PC-3 (cell line): ENCODE measurements around the gene HIPK3. TPM values are rescaled to one million over a fixed set of nuclear protein-coding genes. Genes with fewer than 3 reads are reported as not detected.

Source experiments
- ATAC-seq: fragments of 200-7000 bp; cut with Tn5 transposase; 2 replicates; pipeline ENCODE4 v1.9.1; 2020; ENCODE audit warnings: mild to moderate bottlenecking, moderate library complexity
- BruUV-seq: library from RNA; stranded (reverse); fragments of 400-500 nt; replicated peaks from 2 replicates; lab custom pipeline; 2021; lab: Mats Ljungman, UMichigan
- CTCF ChIA-PET: fragments of 300-600 bp; sonication (Branson Sonifier 250); formaldehyde crosslinking; loops from one replicate; lab custom pipeline; 2022; ENCODE audit warnings: antibody characterized with exemption; lab: Charles Lee
- POLR2A ChIA-PET: fragments of 300-600 bp; sonication (Branson Sonifier 250); formaldehyde crosslinking; loops from one replicate; lab custom pipeline; 2022; ENCODE audit warnings: antibody characterized with exemption; ENCODE audit not compliant: unreplicated experiment; lab: Charles Lee
- DNase-seq: peaks from one replicate; pipeline ENCODE4 v3.0.0-alpha.2; 2015
- H2AFZ ChIP-seq: fragments of 300-600 bp; sonication (generic); 2 replicates; pipeline ENCODE4 v1.6.0; 2016; ENCODE audit warnings: antibody characterized with exemption, low read length
- H3F3A ChIP-seq: fragments of 300-600 bp; sonication (generic); one replicate; pipeline ENCODE4 v1.6.0; 2017; ENCODE audit warnings: antibody characterized with exemption, low read length, control low read depth, mild to moderate bottlenecking; ENCODE audit not compliant: unreplicated experiment
- H3K27ac ChIP-seq: fragments of 300-600 bp; sonication (generic); 2 replicates; pipeline ENCODE4 v1.5.1; 2016; ENCODE audit warnings: mild to moderate bottlenecking, low read length
- H3K27me3 ChIP-seq: fragments of 300-600 bp; sonication (generic); 2 replicates; pipeline ENCODE4 v1.6.1; 2016; ENCODE audit warnings: low read length, mixed read lengths
- H3K36me3 ChIP-seq: fragments of 300-600 bp; sonication (generic); 2 replicates; pipeline ENCODE4 v1.6.1; 2016; ENCODE audit warnings: low read depth, mixed run types, low read length, mixed read lengths
- H3K4me1 ChIP-seq: fragments of 300-600 bp; sonication (generic); 2 replicates; pipeline ENCODE4 v1.5.1; 2016; ENCODE audit warnings: low read length; ENCODE audit not compliant: insufficient read depth
- H3K4me2 ChIP-seq: fragments of 300-600 bp; sonication (generic); 2 replicates; pipeline ENCODE4 v1.6.0; 2016; ENCODE audit warnings: low read length
- H3K4me3 ChIP-seq: fragments of 300-600 bp; sonication (generic); 2 replicates; pipeline ENCODE4 v1.5.1; 2016; ENCODE audit warnings: mild to moderate bottlenecking, low read length, mixed read lengths
- H3K79me2 ChIP-seq: fragments of 300-600 bp; sonication (generic); 2 replicates; pipeline ENCODE4 v1.6.1; 2017; ENCODE audit warnings: low read length, mixed read lengths
- H3K9ac ChIP-seq: fragments of 300-600 bp; sonication (generic); 2 replicates; pipeline ENCODE4 v1.6.0; 2016; ENCODE audit warnings: mild to moderate bottlenecking, low read length
- H3K9me2 ChIP-seq: fragments of 300-600 bp; sonication (generic); replicated peaks from 2 replicates; pipeline ENCODE4 v1.6.1; 2016; ENCODE audit warnings: mixed run types, low read length, mixed read lengths
- H3K9me3 ChIP-seq: fragments of 300-600 bp; sonication (generic); 2 replicates; pipeline ENCODE4 v1.6.1; 2016; ENCODE audit warnings: low read length, mixed read lengths
- H4K20me1 ChIP-seq: fragments of 300-600 bp; sonication (generic); 2 replicates; pipeline ENCODE4 v1.6.1; 2016; ENCODE audit warnings: low read length, mixed read lengths
- EZH2 ChIP-seq: fragments of 300-600 bp; sonication (generic); IDR thresholded peaks from one replicate; pipeline ENCODE4 v1.6.1; 2017; ENCODE audit warnings: antibody characterized with exemption, mild to moderate bottlenecking, low read length; ENCODE audit not compliant: unreplicated experiment
- EZH2phosphoT487 ChIP-seq: fragments of 300-600 bp; sonication (generic); IDR thresholded peaks from 2 replicates; pipeline ENCODE4 v1.6.1; 2018; ENCODE audit warnings: mild to moderate bottlenecking, antibody characterized with exemption, low read length, borderline replicate concordance
- intact Hi-C: fragments of 100-400 bp; cut with micrococcal nuclease; formaldehyde crosslinking; loops from 2 replicates; pipeline ENCODE4 v1.9.0; 2023
- total RNA-seq: library from RNA; depleted of rRNA; stranded (reverse); fragments of >200 nt; gene quantifications from 2 replicates; pipeline ENCODE4 v1.2.3, GENCODE V29; 2014
- TF ChIP-seq, protein P1 (sequence below): fragments of 300-600 bp; sonication (generic); conservative IDR thresholded peaks from 2 replicates; pipeline ENCODE4 v1.5.1; 2017; ENCODE audit warnings: antibody characterized with exemption, low read depth, mild to moderate bottlenecking, low read length

Gene HIPK3
- total RNA-seq, 1 experiment from 2014 or later, result 19.4 TPM

DNA sequence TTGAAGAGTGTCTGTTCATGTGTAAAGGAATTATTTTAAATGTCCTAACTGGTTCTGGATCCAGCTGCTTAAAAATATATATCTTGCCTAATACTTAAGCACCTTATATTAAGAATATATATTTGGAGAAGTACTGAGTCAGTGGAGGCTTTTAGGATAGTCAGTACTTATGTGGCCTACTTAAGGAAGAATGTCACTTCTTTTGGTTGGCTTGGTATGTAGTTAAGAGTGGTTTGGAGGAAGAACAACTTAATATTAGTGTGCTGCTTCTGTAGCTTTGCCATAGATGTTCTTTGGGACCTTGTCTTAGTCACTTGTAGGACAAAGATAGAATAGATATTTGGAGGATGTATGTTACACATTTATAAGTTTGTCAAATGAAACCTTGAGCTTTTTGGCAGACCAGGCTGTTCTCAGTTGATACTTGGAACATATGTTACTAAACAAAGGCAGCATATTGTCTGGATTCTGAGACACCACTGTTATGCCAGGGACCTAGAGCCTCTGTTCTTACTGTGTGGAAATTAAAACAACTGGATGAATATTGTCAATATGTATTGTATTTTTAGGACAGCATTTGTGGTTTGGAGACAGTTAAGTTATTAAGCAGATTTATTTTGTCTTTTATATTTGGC, 4.9 kb downstream of the HIPK3 start:
- ATAC-seq (no peak), DNase-seq (peak; percentile 6)
- CTCF ChIA-PET, result no interaction called here
- intact Hi-C loops, result no loop called here
- no peak overlapping the region for H2AFZ ChIP-seq
- H3K27ac ChIP-seq, result no peak overlapping the region
- BruUV-seq, result no TSS peak
- H3K9me2 ChIP-seq, result no peaks in the 10 kb centered on the region
- H3K79me2 ChIP-seq, result peaks cover 92% of the 10 kb centered on the region
- no peaks in the 10 kb centered on the region for H3K36me3 ChIP-seq
- H3K4me2 ChIP-seq, result no peak overlapping the region
- TF ChIP-seq EZH2, result no peak
- TF ChIP-seq, protein P1, sequence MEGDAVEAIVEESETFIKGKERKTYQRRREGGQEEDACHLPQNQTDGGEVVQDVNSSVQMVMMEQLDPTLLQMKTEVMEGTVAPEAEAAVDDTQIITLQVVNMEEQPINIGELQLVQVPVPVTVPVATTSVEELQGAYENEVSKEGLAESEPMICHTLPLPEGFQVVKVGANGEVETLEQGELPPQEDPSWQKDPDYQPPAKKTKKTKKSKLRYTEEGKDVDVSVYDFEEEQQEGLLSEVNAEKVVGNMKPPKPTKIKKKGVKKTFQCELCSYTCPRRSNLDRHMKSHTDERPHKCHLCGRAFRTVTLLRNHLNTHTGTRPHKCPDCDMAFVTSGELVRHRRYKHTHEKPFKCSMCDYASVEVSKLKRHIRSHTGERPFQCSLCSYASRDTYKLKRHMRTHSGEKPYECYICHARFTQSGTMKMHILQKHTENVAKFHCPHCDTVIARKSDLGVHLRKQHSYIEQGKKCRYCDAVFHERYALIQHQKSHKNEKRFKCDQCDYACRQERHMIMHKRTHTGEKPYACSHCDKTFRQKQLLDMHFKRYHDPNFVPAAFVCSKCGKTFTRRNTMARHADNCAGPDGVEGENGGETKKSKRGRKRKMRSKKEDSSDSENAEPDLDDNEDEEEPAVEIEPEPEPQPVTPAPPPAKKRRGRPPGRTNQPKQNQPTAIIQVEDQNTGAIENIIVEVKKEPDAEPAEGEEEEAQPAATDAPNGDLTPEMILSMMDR, result no peak
- no peak for TF ChIP-seq EZH2phosphoT487
- H4K20me1 ChIP-seq, result peaks cover 29% of the 10 kb centered on the region
- H3K27me3 ChIP-seq, result no peaks in the 10 kb centered on the region
- H3F3A ChIP-seq, result no peaks in the 10 kb centered on the region
- POLR2A ChIA-PET, result no interaction called here
- no peak overlapping the region for H3K4me3 ChIP-seq
- peaks cover 10% of the 10 kb centered on the region; the same call in 1 of the 2 replicates for H3K4me1 ChIP-seq
- no peak overlapping the region for H3K9ac ChIP-seq
- H3K9me3 ChIP-seq, result no peaks in the 10 kb centered on the region

DNA sequence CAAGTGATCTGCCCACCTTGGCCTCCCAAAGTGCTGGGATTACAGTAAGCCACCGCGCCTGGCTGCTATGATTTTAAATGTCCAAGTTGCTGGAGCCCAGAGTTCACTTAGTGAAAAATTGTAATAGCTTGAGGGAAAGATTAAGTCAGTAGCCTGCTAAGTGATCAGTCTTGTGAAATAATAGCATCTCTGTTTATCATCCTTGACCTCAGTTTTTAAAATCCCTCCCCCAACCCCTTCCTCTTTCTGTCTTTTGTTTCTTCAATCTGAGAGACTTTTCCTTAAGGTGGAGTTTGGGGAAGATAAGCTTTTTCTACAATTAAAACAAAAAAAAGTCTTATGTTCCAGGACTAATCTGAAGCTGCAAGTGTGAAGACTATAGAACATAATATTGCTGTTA, 6.4 kb downstream of the HIPK3 start:
- DNase-seq (no peak), ATAC-seq (no peak)
- Histone ChIP-seq H3K9me3 (no peaks in the 10 kb centered on the region), H3K79me2 (peaks cover 97% of the 10 kb centered on the region), H3K4me3 (no peak overlapping the region), H3K27ac (no peak overlapping the region), H3K4me2 (no peak overlapping the region), H3K27me3 (no peaks in the 10 kb centered on the region), H3K36me3 (no peaks in the 10 kb centered on the region), H3K9ac (no peak overlapping the region), H3K4me1 (peaks cover 11% of the 10 kb centered on the region), H2AFZ (no peak overlapping the region), H3F3A (no peaks in the 10 kb centered on the region), H4K20me1 (peaks cover 30% of the 10 kb centered on the region), H3K9me2 (no peaks in the 10 kb centered on the region)
- ChIA-PET POLR2A (no interaction called here), CTCF (no interaction called here)
- intact Hi-C loops, result no loop called here
- BruUV-seq, result no TSS peak
- TF ChIP-seq EZH2 (no peak), EZH2phosphoT487 (no peak)
- TF ChIP-seq, protein P1, result no peak

DNA sequence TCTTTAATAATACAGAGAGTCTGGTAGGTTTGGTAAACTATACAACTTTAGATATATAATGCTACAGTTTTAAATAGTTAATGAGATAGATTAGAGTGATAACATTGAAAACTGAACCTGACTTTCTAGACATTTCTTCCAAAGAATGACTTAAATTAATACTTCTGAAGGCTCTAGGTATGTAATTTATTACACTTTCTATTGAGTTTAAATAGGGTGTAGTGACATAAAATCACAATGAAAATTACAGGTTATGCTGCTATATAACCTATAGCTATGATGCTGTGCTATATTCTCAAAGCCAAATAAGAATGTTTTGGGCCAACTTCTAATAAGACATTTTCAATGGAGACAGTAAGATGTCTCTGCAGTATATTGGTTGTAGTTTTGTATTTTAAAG, 7.7 kb downstream of the HIPK3 start:
- TF ChIP-seq EZH2 (no peak), EZH2phosphoT487 (no peak)
- TF ChIP-seq, protein P1, result no peak
- H3K27ac ChIP-seq, result no peak overlapping the region
- CTCF ChIA-PET, result no interaction called here
- BruUV-seq, result no TSS peak
- ATAC-seq, result no peak
- H3K4me1 ChIP-seq, result peaks cover 19% of the 10 kb centered on the region
- H4K20me1 ChIP-seq, result peaks cover 31% of the 10 kb centered on the region
- POLR2A ChIA-PET, result no interaction called here
- H3K9me3 ChIP-seq, result no peaks in the 10 kb centered on the region
- no peak overlapping the region for H3K9ac ChIP-seq
- H3K9me2 ChIP-seq, result no peaks in the 10 kb centered on the region
- H3K4me2 ChIP-seq, result no peak overlapping the region
- H3K36me3 ChIP-seq, result no peaks in the 10 kb centered on the region
- no peak overlapping the region for H2AFZ ChIP-seq
- no peaks in the 10 kb centered on the region for H3F3A ChIP-seq
- no peaks in the 10 kb centered on the region for H3K27me3 ChIP-seq
- peaks cover 97% of the 10 kb centered on the region for H3K79me2 ChIP-seq
- DNase-seq, result no peak
- intact Hi-C loops, result no loop called here
- no peak overlapping the region for H3K4me3 ChIP-seq
